Measurements from ENCODE around the gene AUTS2.

AUTS2 gene

GRCh38 chr7:70554646-70555045 is 956.4 kb downstream of the AUTS2 start:
- no peak overlapping the region for H4K8ac ChIP-seq (ENCODE audit: low read depth, low read length)
- H3K4me3 ChIP-seq (ENCODE audit: low read length), result no peak overlapping the region
- H3K4ac ChIP-seq (ENCODE audit: low read depth, low read length), result no peak overlapping the region
- H2BK15ac ChIP-seq (replicated peaks; ENCODE audit: low read depth), result no peak overlapping the region
- H3K4me2 ChIP-seq (ENCODE audit: low read length), result no peak overlapping the region
- H3K36me3 ChIP-seq (ENCODE audit: control insufficient read depth, insufficient read depth, low read length), result no peaks in the 10 kb centered on the region
- H3K56ac ChIP-seq (ENCODE audit: low read length), result no peak overlapping the region
- H2BK5ac ChIP-seq (ENCODE audit: low read length), result no peak overlapping the region
- no peak overlapping the region for H4K5ac ChIP-seq (ENCODE audit: low read length)
- H3K27me3 ChIP-seq (ENCODE audit: insufficient read depth, low read length, poor library complexity), result no peaks in the 10 kb centered on the region
- H3K79me2 ChIP-seq (ENCODE audit: control insufficient read depth, insufficient read depth, low read length), result no peaks in the 10 kb centered on the region
- no peak overlapping the region for H2AK5ac ChIP-seq (ENCODE audit: low read length)
- H3K4me1 ChIP-seq (ENCODE audit: control insufficient read depth, low read depth, low read length), result no peaks in the 10 kb centered on the region
- no peak for DNase-seq
- no peak overlapping the region for H3K9ac ChIP-seq (ENCODE audit: low read length)
- H3K79me1 ChIP-seq (ENCODE audit: low read length), result no peaks in the 10 kb centered on the region
- no CpG with 5 or more reads among the region's 1 CpG for WGBS (ENCODE audit: extremely low coverage, insufficient coverage, low lambda C conversion rate)
- H3K27ac ChIP-seq (ENCODE audit: low read depth, low read length), result no peak overlapping the region
- H3K23ac ChIP-seq (ENCODE audit: low read length), result no peak overlapping the region
- H3K18ac ChIP-seq (ENCODE audit: low read length), result no peak overlapping the region
- H2BK120ac ChIP-seq (ENCODE audit: low read depth, low read length), result no peak overlapping the region

- no peak overlapping the region for H2AK5ac ChIP-seq (ENCODE audit: low read length)
- H4K8ac ChIP-seq (ENCODE audit: low read depth, low read length), result no peak overlapping the region
These were observed 958.5 kb downstream of the AUTS2 start for GRCh38 chr7:70556761-70557160.

GRCh38 chr7:70557338-70557737 is 959.1 kb downstream of the AUTS2 start:
- no peak overlapping the region for H3K18ac ChIP-seq (ENCODE audit: low read length)
- no peak overlapping the region for H4K5ac ChIP-seq (ENCODE audit: low read length)
- no peak overlapping the region for H3K9ac ChIP-seq (ENCODE audit: low read length)
- H3K79me1 ChIP-seq (ENCODE audit: low read length), result no peaks in the 10 kb centered on the region
- H4K8ac ChIP-seq (ENCODE audit: low read depth, low read length), result no peak overlapping the region
- no peak overlapping the region for H2AK5ac ChIP-seq (ENCODE audit: low read length)
- H2BK5ac ChIP-seq (ENCODE audit: low read length), result no peak overlapping the region
- H2BK15ac ChIP-seq (replicated peaks; ENCODE audit: low read depth), result no peak overlapping the region
- DNase-seq, result no peak
- no peaks in the 10 kb centered on the region for H3K4me1 ChIP-seq (ENCODE audit: control insufficient read depth, low read depth, low read length)
- no peak overlapping the region for H3K4me3 ChIP-seq (ENCODE audit: low read length)
- H2BK120ac ChIP-seq (ENCODE audit: low read depth, low read length), result no peak overlapping the region
- H3K27me3 ChIP-seq (ENCODE audit: insufficient read depth, low read length, poor library complexity), result no peaks in the 10 kb centered on the region
- no peak overlapping the region for H3K23ac ChIP-seq (ENCODE audit: low read length)
- no peaks in the 10 kb centered on the region for H3K79me2 ChIP-seq (ENCODE audit: control insufficient read depth, insufficient read depth, low read length)
- no peaks in the 10 kb centered on the region for H3K36me3 ChIP-seq (ENCODE audit: control insufficient read depth, insufficient read depth, low read length)
- no peak overlapping the region for H3K4me2 ChIP-seq (ENCODE audit: low read length)
- H3K27ac ChIP-seq (ENCODE audit: low read depth, low read length), result no peak overlapping the region
- no peak overlapping the region for H3K4ac ChIP-seq (ENCODE audit: low read depth, low read length)
- no peak overlapping the region for H3K56ac ChIP-seq (ENCODE audit: low read length)
- WGBS (ENCODE audit: extremely low coverage, insufficient coverage, low lambda C conversion rate), result no CpG with 5 or more reads among the region's 4 CpGs

More at GRCh38 chr7:70556761-70557160, 958.5 kb downstream of the AUTS2 start:
- no peak overlapping the region for H3K56ac ChIP-seq (ENCODE audit: low read length)
- no peak overlapping the region for H3K4ac ChIP-seq (ENCODE audit: low read depth, low read length)
- no peaks in the 10 kb centered on the region for H3K79me1 ChIP-seq (ENCODE audit: low read length)
- H3K9ac ChIP-seq (ENCODE audit: low read length), result no peak overlapping the region
- DNase-seq, result no peak
- no peak overlapping the region for H2BK15ac ChIP-seq (replicated peaks; ENCODE audit: low read depth)
- no CpG with 5 or more reads among the region's 2 CpGs for WGBS (ENCODE audit: extremely low coverage, insufficient coverage, low lambda C conversion rate)
- no peak overlapping the region for H4K5ac ChIP-seq (ENCODE audit: low read length)
- H3K23ac ChIP-seq (ENCODE audit: low read length), result no peak overlapping the region
- H2BK5ac ChIP-seq (ENCODE audit: low read length), result no peak overlapping the region
- no peak overlapping the region for H2BK120ac ChIP-seq (ENCODE audit: low read depth, low read length)
- no peaks in the 10 kb centered on the region for H3K36me3 ChIP-seq (ENCODE audit: control insufficient read depth, insufficient read depth, low read length)
- no peaks in the 10 kb centered on the region for H3K27me3 ChIP-seq (ENCODE audit: insufficient read depth, low read length, poor library complexity)
- no peaks in the 10 kb centered on the region for H3K79me2 ChIP-seq (ENCODE audit: control insufficient read depth, insufficient read depth, low read length)
- no peak overlapping the region for H3K18ac ChIP-seq (ENCODE audit: low read length)
- no peak overlapping the region for H3K27ac ChIP-seq (ENCODE audit: low read depth, low read length)
- no peaks in the 10 kb centered on the region for H3K4me1 ChIP-seq (ENCODE audit: control insufficient read depth, low read depth, low read length)
- no peak overlapping the region for H3K4me3 ChIP-seq (ENCODE audit: low read length)
- no peak overlapping the region for H3K4me2 ChIP-seq (ENCODE audit: low read length)

GRCh38 chr7:70559815-70560214 is 961.5 kb downstream of the AUTS2 start:
- Histone ChIP-seq H3K79me2 (ENCODE audit: control insufficient read depth, insufficient read depth, low read length) (no peaks in the 10 kb centered on the region), H3K79me1 (ENCODE audit: low read length) (no peaks in the 10 kb centered on the region), H3K36me3 (ENCODE audit: control insufficient read depth, insufficient read depth, low read length) (no peaks in the 10 kb centered on the region), H2BK120ac (ENCODE audit: low read depth, low read length) (no peak overlapping the region), H3K18ac (ENCODE audit: low read length) (no peak overlapping the region), H3K27ac (ENCODE audit: low read depth, low read length) (no peak overlapping the region), H3K23ac (ENCODE audit: low read length) (no peak overlapping the region), H3K4ac (ENCODE audit: low read depth, low read length) (no peak overlapping the region), H3K9ac (ENCODE audit: low read length) (no peak overlapping the region), H3K4me2 (ENCODE audit: low read length) (no peak overlapping the region), H4K5ac (ENCODE audit: low read length) (no peak overlapping the region), H4K8ac (ENCODE audit: low read depth, low read length) (no peak overlapping the region), H2AK5ac (ENCODE audit: low read length) (no peak overlapping the region), H3K4me1 (ENCODE audit: control insufficient read depth, low read depth, low read length) (no peaks in the 10 kb centered on the region), H3K27me3 (ENCODE audit: insufficient read depth, low read length, poor library complexity) (no peaks in the 10 kb centered on the region), H2BK15ac (replicated peaks; ENCODE audit: low read depth) (no peak overlapping the region), H2BK5ac (ENCODE audit: low read length) (no peak overlapping the region), H3K56ac (ENCODE audit: low read length) (no peak overlapping the region), H3K4me3 (ENCODE audit: low read length) (no peak overlapping the region)
- peak; percentile 52 for DNase-seq
- no CpG with 5 or more reads among the region's 5 CpGs for WGBS (ENCODE audit: extremely low coverage, insufficient coverage, low lambda C conversion rate)

- no CpG with 5 or more reads among the region's 2 CpGs for WGBS (ENCODE audit: extremely low coverage, insufficient coverage, low lambda C conversion rate)
These were observed 965.7 kb downstream of the AUTS2 start for GRCh38 chr7:70563960-70564359.

GRCh38 chr7:70565721-70566370 is 967.6 kb downstream of the AUTS2 start:
- Histone ChIP-seq H3K23ac (ENCODE audit: low read length) (no peak overlapping the region), H4K5ac (ENCODE audit: low read length) (no peak overlapping the region), H3K79me1 (ENCODE audit: low read length) (no peaks in the 10 kb centered on the region), H2BK15ac (replicated peaks; ENCODE audit: low read depth) (no peak overlapping the region), H3K27ac (ENCODE audit: low read depth, low read length) (no peak overlapping the region), H3K56ac (ENCODE audit: low read length) (no peak overlapping the region), H3K4ac (ENCODE audit: low read depth, low read length) (no peak overlapping the region), H3K18ac (ENCODE audit: low read length) (no peak overlapping the region), H3K79me2 (ENCODE audit: control insufficient read depth, insufficient read depth, low read length) (no peaks in the 10 kb centered on the region), H3K9ac (ENCODE audit: low read length) (no peak overlapping the region), H3K27me3 (ENCODE audit: insufficient read depth, low read length, poor library complexity) (no peaks in the 10 kb centered on the region), H2BK120ac (ENCODE audit: low read depth, low read length) (no peak overlapping the region), H2BK5ac (ENCODE audit: low read length) (no peak overlapping the region), H3K36me3 (ENCODE audit: control insufficient read depth, insufficient read depth, low read length) (no peaks in the 10 kb centered on the region), H3K4me2 (ENCODE audit: low read length) (no peak overlapping the region), H3K4me3 (ENCODE audit: low read length) (no peak overlapping the region), H3K4me1 (ENCODE audit: control insufficient read depth, low read depth, low read length) (no peaks in the 10 kb centered on the region), H2AK5ac (ENCODE audit: low read length) (no peak overlapping the region), H4K8ac (ENCODE audit: low read depth, low read length) (no peak overlapping the region)
- WGBS (ENCODE audit: extremely low coverage, insufficient coverage, low lambda C conversion rate), result no CpG with 5 or more reads among the region's 4 CpGs
- DNase-seq, result no peak

More at GRCh38 chr7:70563960-70564359, 965.7 kb downstream of the AUTS2 start:
- Histone ChIP-seq H3K27me3 (ENCODE audit: insufficient read depth, low read length, poor library complexity) (no peaks in the 10 kb centered on the region), H3K56ac (ENCODE audit: low read length) (no peak overlapping the region), H3K36me3 (ENCODE audit: control insufficient read depth, insufficient read depth, low read length) (no peaks in the 10 kb centered on the region), H3K23ac (ENCODE audit: low read length) (no peak overlapping the region), H2AK5ac (ENCODE audit: low read length) (no peak overlapping the region), H3K79me1 (ENCODE audit: low read length) (no peaks in the 10 kb centered on the region), H3K4me2 (ENCODE audit: low read length) (no peak overlapping the region), H2BK15ac (replicated peaks; ENCODE audit: low read depth) (no peak overlapping the region), H2BK5ac (ENCODE audit: low read length) (no peak overlapping the region), H3K79me2 (ENCODE audit: control insufficient read depth, insufficient read depth, low read length) (no peaks in the 10 kb centered on the region), H3K4ac (ENCODE audit: low read depth, low read length) (no peak overlapping the region), H2BK120ac (ENCODE audit: low read depth, low read length) (no peak overlapping the region), H3K18ac (ENCODE audit: low read length) (no peak overlapping the region), H4K5ac (ENCODE audit: low read length) (no peak overlapping the region), H3K4me3 (ENCODE audit: low read length) (no peak overlapping the region), H4K8ac (ENCODE audit: low read depth, low read length) (no peak overlapping the region), H3K4me1 (ENCODE audit: control insufficient read depth, low read depth, low read length) (no peaks in the 10 kb centered on the region), H3K27ac (ENCODE audit: low read depth, low read length) (no peak overlapping the region), H3K9ac (ENCODE audit: low read length) (no peak overlapping the region)
- DNase-seq, result no peak

Data from mesendoderm (in vitro differentiated cells).